Skeletal muscle cell (primary cell): ENCODE measurements around the gene PDCD1LG2.

Experiments
- DNase-seq: peaks from one replicate; pipeline ENCODE4 v3.0.0-alpha.2; 2010; ENCODE audit warnings: low read depth
- H3K4me3 ChIP-seq: 2 replicates; pipeline ENCODE4 v1.5.1; 2011; ENCODE audit warnings: low read depth, mild to moderate bottlenecking, control low read depth, low read length, moderate library complexity

Gene PDCD1LG2

GRCh38 chr9:5518171-5518936 is 8.0 kb downstream of the PDCD1LG2 start:
- H3K4me3 ChIP-seq = no peak overlapping the region
- no peak for DNase-seq

- DNase-seq = no peak
- no peak overlapping the region for H3K4me3 ChIP-seq
These were observed 8.6 kb downstream of the PDCD1LG2 start for GRCh38 chr9:5518937-5519319.

GRCh38 chr9:5524090-5524489 is 13.8 kb downstream of the PDCD1LG2 start:
- no peak for DNase-seq
- no peak overlapping the region for H3K4me3 ChIP-seq

GRCh38 chr9:5529683-5530221 is 19.4 kb downstream of the PDCD1LG2 start:
- no peak for DNase-seq
- H3K4me3 ChIP-seq = no peak overlapping the region

GRCh38 chr9:5531101-5531882 is 21.0 kb downstream of the PDCD1LG2 start:
- no peak for DNase-seq
- no peak overlapping the region for H3K4me3 ChIP-seq

- H3K4me3 ChIP-seq = no peak overlapping the region
- no peak for DNase-seq
These were observed 22.0 kb downstream of the PDCD1LG2 start for GRCh38 chr9:5532306-5532705.

GRCh38 chr9:5532790-5533189 is 22.5 kb downstream of the PDCD1LG2 start:
- no peak for DNase-seq
- no peak overlapping the region for H3K4me3 ChIP-seq

- no peak for DNase-seq
- no peak overlapping the region for H3K4me3 ChIP-seq
These were observed 26.4 kb downstream of the PDCD1LG2 start for GRCh38 chr9:5536684-5537083.

- no peak overlapping the region for H3K4me3 ChIP-seq
- DNase-seq = no peak
These were observed 33.8 kb downstream of the PDCD1LG2 start for GRCh38 chr9:5543875-5544702.

GRCh38 chr9:5549658-5550650 is 39.6 kb downstream of the PDCD1LG2 start:
- H3K4me3 ChIP-seq = no peak overlapping the region
- no peak for DNase-seq

GRCh38 chr9:5551368-5552150 is 41.2 kb downstream of the PDCD1LG2 start:
- DNase-seq = no peak
- no peak overlapping the region for H3K4me3 ChIP-seq

GRCh38 chr9:5552301-5552700 is 42.0 kb downstream of the PDCD1LG2 start:
- DNase-seq = no peak
- H3K4me3 ChIP-seq = no peak overlapping the region

- peak; percentile 81 for DNase-seq
These were observed 42.9 kb downstream of the PDCD1LG2 start for GRCh38 chr9:5553211-5553610.

GRCh38 chr9:5554254-5554653 is 43.9 kb downstream of the PDCD1LG2 start:
- H3K4me3 ChIP-seq = no peak overlapping the region
- DNase-seq = no peak

More at GRCh38 chr9:5553211-5553610, 42.9 kb downstream of the PDCD1LG2 start:
- no peak overlapping the region for H3K4me3 ChIP-seq

GRCh38 chr9:5556101-5556705 is 45.9 kb downstream of the PDCD1LG2 start:
- DNase-seq = no peak
- no peak overlapping the region for H3K4me3 ChIP-seq

- peak; percentile 72 for DNase-seq
These were observed 47.6 kb downstream of the PDCD1LG2 start for GRCh38 chr9:5557606-5558587.

More at GRCh38 chr9:5557606-5558587, 47.6 kb downstream of the PDCD1LG2 start:
- H3K4me3 ChIP-seq = no peak overlapping the region
